ENCODE results near the gene GPR137.

Gene GPR137

GRCh38 chr11:64290352-64291261, 5.0 kb downstream of the GPR137 start:
- H3K27ac ChIP-seq: no peak overlapping the region
- TF ChIP-seq CTCF (IDR thresholded peaks at IDR 0.05) (no peak), ZFX (IDR thresholded peaks at IDR 0.05; ENCODE audit: borderline replicate concordance) (no peak)

DNA sequence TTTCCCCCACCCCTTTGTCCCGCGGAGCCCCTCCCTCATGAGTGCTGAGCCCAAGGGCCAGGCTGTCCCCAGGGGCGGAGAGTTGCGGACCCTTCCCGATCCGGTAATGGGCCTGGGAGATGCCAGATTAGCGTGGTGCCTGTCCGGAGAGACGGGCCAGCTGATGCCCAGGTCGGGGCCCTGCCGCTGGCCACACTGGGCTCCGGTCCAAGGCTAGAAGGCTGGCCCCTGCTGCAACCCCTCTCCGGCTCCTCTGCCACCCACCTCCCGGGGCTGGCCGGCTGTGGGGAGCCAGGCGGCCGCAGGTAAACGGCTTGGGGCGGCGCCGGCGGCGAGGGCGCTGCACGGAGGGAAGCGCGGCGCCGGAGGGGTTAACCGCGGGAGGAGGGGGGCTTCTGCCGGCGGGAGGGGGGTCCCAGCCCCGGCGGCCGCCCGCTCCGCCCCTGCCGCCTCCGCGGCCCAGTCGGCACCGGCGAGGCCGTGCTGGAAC, 5.7 kb downstream of the GPR137 start, which contains the start of gene KCNK4:
KCNK4 (plus strand) TSS at position 41 of the 490 bp plus-strand sequence. CDS start 1,717 bp downstream, outside the sequence.
- no peak for TF ChIP-seq CTCF (IDR thresholded peaks at IDR 0.05)
- H3K27ac ChIP-seq: no peak within 1 kb of the TSS

- no peak overlapping the region for H3K27ac ChIP-seq
Measured at GRCh38 chr11:64291752-64292459, 6.3 kb downstream of the GPR137 start.

GRCh38 chr11:64292460-64293254, 7.0 kb downstream of the GPR137 start:
- no peak overlapping the region for H3K27ac ChIP-seq
- no peak for TF ChIP-seq CTCF (IDR thresholded peaks at IDR 0.05)
- TF ChIP-seq ZFX (IDR thresholded peaks at IDR 0.05; ENCODE audit: borderline replicate concordance): no peak

More at GRCh38 chr11:64291752-64292459, 6.3 kb downstream of the GPR137 start:
- TF ChIP-seq ZFX (IDR thresholded peaks at IDR 0.05; ENCODE audit: borderline replicate concordance): no peak
- TF ChIP-seq CTCF (IDR thresholded peaks at IDR 0.05): no peak

DNA sequence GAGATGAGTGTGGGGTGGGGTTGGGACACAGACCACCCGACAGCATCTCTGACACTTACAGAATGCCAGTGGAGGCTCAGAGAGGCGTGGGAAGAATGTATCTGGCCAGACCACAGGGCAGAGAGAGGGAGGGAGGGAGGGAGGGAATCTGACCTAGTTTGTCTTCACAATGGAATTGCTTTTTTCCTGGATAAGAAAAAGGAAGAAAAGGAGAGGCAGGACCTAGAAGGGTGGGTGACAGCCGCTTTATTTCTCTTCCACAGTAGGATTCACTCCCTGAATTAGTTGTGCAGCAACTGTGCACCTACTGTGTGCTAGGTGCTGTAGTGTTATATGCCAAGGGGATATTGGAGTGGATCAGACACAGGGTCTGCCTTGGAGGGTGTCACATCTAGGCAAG, 9.1 kb downstream of the GPR137 start:
- no peak overlapping the region for H3K27ac ChIP-seq
- TF ChIP-seq CTCF (IDR thresholded peaks at IDR 0.05) (no peak), ZFX (IDR thresholded peaks at IDR 0.05; ENCODE audit: borderline replicate concordance) (no peak)

- H3K27ac ChIP-seq: no peak overlapping the region
- no peak for TF ChIP-seq ZFX (IDR thresholded peaks at IDR 0.05; ENCODE audit: borderline replicate concordance)
- no peak for TF ChIP-seq CTCF (IDR thresholded peaks at IDR 0.05)
Measured at GRCh38 chr11:64295760-64296159, 10.1 kb downstream of the GPR137 start.
